Body of pancreas (tissue), 4 donors: ENCODE data around the gene TFB2M. TPM values are rescaled to one million over a fixed set of nuclear protein-coding genes. Genes with fewer than 3 reads are reported as not detected.

Experiments used
- ATAC-seq: fragments of 150-250 bp; one replicate; pipeline ENCODE4 v1.9.1; 2016
- DNase-seq, 4 donors: peaks; one replicate each; pipeline ENCODE4 v3.0.0-alpha.2; 2019
- H3K27ac ChIP-seq, 4 donors: fragments of 200-600 bp; sonication (generic); 1 replicate in 3 of 4; 2 replicates in 1 of 4; pipeline versions ENCODE4 v1.5.1 to v1.6.1; 2016 to 2019; ENCODE audit warnings: mild to moderate bottlenecking in 1 of 4, mixed read lengths in 1 of 4, moderate library complexity in 1 of 4
- H3K27me3 ChIP-seq, 2 donors: fragments of 200-600 bp; sonication (generic); one replicate each; pipeline ENCODE4 v1.6.0; 2016; ENCODE audit warnings: mild to moderate bottlenecking in 1 of 2
- H3K36me3 ChIP-seq, 2 donors: fragments of 200-600 bp; sonication (generic); replicated peaks in 1 of 2; 2 replicates each; pipeline ENCODE4 v1.5.1; 2016; ENCODE audit warnings: low read depth in 2 of 2; ENCODE audit not compliant: insufficient read depth in 1 of 2
- H3K4me1 ChIP-seq: fragments of 200-600 bp; sonication (generic); one replicate; pipeline ENCODE4 v1.6.0; 2016
- H3K4me3 ChIP-seq, 2 donors: fragments of 200-600 bp; sonication (generic); 1 replicate in 1 of 2; 2 replicates in 1 of 2; pipeline ENCODE4 v1.5.1; 2016 to 2019
- H3K9me3 ChIP-seq, 3 donors: fragments of 200-600 bp; sonication (generic); 1 replicate in 2 of 3; 2 replicates in 1 of 3; pipeline ENCODE4 v1.5.1; 2016
- CTCF ChIP-seq, 7 experiments: fragments of 450-650 bp in 4 of 7; fragments of 200-600 bp in 3 of 7; sonication (generic) in 3 of 7; IDR thresholded peaks; one replicate each; pipeline ENCODE4 v1.5.1; 2016 to 2019; ENCODE audit warnings: antibody characterized with exemption in 7 of 7
- POLR2A ChIP-seq, 3 donors: fragments of 450-650 bp; IDR thresholded peaks; one replicate each; pipeline ENCODE4 v1.6.1; 2016; ENCODE audit warnings: antibody characterized with exemption in 3 of 3, mild to moderate bottlenecking in 2 of 3
- WGBS, 2 donors: methylation state at CpG; one replicate each; pipeline ENCODE4 v1.1.5; 2017; 5-methylcytosine and 5-hydroxymethylcytosine counted together
- intact Hi-C: fragments of 100-400 bp; cut with DNase I; formaldehyde crosslinking; loops from one replicate; pipeline ENCODE4 v1.15.1; 2023
- total RNA-seq, 2 donors: library from RNA; depleted of rRNA; stranded (reverse); fragments of >200 nt; gene quantifications; one replicate each; pipeline ENCODE4 v1.1.0, GENCODE V29; 2016

The TFB2M gene
- total RNA-seq, 2 donors from 2014 or later, result 2.3 to 8.3 TPM

DNA sequence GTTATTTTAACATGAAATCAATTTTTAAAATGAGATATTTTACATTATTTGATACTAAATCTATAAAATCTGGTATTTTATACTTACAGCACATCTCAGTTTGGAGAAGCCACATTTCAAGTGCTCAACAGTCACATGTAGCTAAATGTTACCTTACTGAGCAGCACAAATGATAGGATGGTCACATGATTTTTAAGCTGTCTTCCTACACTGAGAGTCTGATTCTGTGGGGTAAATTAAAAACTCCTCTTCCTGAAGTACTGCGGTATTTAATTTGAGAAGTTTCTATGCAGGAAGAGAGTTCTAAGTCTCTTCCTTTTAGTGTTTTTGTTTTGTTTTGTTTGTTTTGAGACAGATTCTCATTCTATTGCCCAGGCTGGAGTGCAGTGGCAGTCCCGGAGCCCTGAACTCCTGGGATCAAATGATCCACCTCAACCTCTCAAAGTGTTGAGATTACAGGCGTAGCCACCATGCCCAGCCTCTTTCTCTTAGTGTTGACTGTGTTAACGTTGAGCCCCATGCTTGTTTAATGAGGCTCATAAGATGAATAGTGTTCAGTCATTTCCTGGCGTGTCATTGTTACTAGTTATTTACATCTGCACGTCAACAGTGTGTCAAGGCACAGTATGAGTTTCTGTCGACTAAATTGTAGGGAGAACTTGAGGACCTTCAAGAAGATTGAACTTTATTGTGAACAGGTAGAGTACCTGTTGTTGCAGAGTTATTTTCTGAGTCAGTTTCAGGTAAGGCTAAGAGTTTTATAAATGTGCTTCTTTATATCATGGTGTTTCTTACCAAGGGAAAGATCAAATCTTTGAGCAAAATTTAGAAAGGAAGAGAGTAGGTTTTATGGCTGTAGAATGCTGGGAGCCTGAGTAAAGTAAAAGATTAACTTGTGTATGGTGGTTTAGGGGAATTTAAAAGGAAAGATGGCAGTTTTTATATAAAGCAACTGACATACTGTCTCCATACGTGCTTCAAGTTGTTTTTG, 3.5 kb upstream of the TFB2M start:
- DNase-seq, result no peak
- Histone ChIP-seq H3K27me3 (no peaks in the 10 kb centered on the region), H3K4me3 (no peak overlapping the region), H3K27ac (peak overlapping the region in 1 of 4 donors; percentile 22), H3K36me3 (no peaks in the 10 kb centered on the region), H3K4me1 (peaks cover 31% of the 10 kb centered on the region), H3K9me3 (no peaks in the 10 kb centered on the region)
- intact Hi-C loops, result no loop called here
- TF ChIP-seq CTCF (IDR thresholded peaks at IDR 0.05) (no peak), POLR2A (IDR thresholded peaks at IDR 0.05) (no peak)
- ATAC-seq, result no peak
- 53 to 71% methylated on average over 8 of the region's 8 CpGs for WGBS, 2 donors

DNA sequence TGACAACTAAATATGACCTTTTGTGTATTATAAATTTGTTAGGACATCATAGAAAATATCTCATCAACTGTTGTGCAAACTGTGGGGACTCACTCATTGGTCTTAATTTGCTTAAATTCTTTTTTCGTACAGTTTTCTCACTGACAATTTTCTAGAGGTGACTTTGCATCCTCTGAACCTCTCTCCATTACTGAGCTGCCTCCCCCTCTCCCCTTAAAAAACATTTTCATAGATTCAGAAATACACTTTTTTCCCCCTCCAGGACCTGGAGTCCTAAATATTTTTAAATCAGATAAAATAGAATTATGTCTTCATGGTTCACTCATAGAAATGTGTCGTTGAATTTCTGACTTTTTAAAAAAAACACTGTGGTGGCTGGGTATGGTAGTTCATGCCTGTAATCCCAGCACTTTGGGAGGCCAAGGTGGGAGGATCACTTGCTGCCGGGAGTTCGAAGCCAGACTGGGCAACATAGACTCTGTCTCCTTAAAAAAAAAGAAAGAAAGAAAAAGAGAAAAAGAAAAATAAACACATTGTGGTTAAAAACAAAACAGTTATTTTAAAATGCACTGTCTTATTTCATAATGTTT, 1.7 kb upstream of the TFB2M start:
- DNase-seq (no peak), ATAC-seq (no peak)
- H3K4me3 ChIP-seq, result no peak overlapping the region
- TF ChIP-seq POLR2A (IDR thresholded peaks at IDR 0.05) (no peak), CTCF (IDR thresholded peaks at IDR 0.05) (no peak)
- intact Hi-C loops, result no loop called here
- no peaks in the 10 kb centered on the region for H3K9me3 ChIP-seq
- 52 to 53% methylated on average over 4 of the region's 4 CpGs for WGBS, 2 donors
- H3K4me1 ChIP-seq, result peaks cover 37% of the 10 kb centered on the region
- peak overlapping the region in 3 of 4 donors; percentile 93 to 96 (median 93) for H3K27ac ChIP-seq
- no peaks in the 10 kb centered on the region for H3K27me3 ChIP-seq
- H3K36me3 ChIP-seq, result no peaks in the 10 kb centered on the region

GRCh38 chr1:246566813-246567645, 968 bp upstream of the TFB2M start:
- Histone ChIP-seq H3K9me3 (no peaks in the 10 kb centered on the region), H3K4me1 (peaks cover 37% of the 10 kb centered on the region), H3K36me3 (no peaks in the 10 kb centered on the region), H3K27ac (peak overlapping the region; percentile 72 to 96 (median 93)), H3K27me3 (no peaks in the 10 kb centered on the region), H3K4me3 (peak overlapping the region; percentile 80 to 100)
- DNase-seq (no peak), ATAC-seq (no peak)
- 1 to 2% methylated on average over 25 of the region's 25 CpGs for WGBS, 2 donors
- no peak for TF ChIP-seq POLR2A (IDR thresholded peaks at IDR 0.05)
- no peak for TF ChIP-seq CTCF (IDR thresholded peaks at IDR 0.05)
- intact Hi-C loops, result no loop called here

DNA sequence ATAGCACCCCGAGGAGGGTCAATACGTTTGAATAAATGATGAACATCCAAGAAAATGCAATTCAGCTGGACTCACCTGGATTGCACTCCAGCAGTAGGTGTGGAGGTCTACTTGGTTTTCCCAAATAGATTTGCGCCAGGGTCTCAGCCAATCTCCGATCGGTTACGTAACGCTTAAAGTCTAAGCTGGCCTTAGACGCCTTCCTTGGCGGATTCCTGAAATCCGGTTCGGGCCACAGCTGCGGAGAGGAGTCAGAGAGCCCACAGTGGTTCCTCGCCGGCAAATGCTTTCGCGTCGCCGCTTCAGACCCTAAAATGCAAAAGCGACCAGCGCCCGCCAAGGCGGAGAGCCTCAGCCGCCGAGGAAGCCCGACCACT, 322 bp downstream of the TFB2M start:
- peaks cover 37% of the 10 kb centered on the region for H3K4me1 ChIP-seq
- H3K27ac ChIP-seq, result peak overlapping the region; percentile 57 to 96 (median 93)
- ATAC-seq (peak; percentile 19), DNase-seq (peak in 1 of 4 donors; percentile 64)
- intact Hi-C loops, result no loop called here
- H3K27me3 ChIP-seq, result no peaks in the 10 kb centered on the region
- H3K4me3 ChIP-seq, result peak overlapping the region; percentile 80 to 100
- 0% methylated on average over 9 to 25 of the region's 25 CpGs for WGBS, 2 donors
- no peaks in the 10 kb centered on the region for H3K36me3 ChIP-seq
- TF ChIP-seq POLR2A (IDR thresholded peaks at IDR 0.05) (no peak), CTCF (IDR thresholded peaks at IDR 0.05) (no peak)
- H3K9me3 ChIP-seq, result no peaks in the 10 kb centered on the region
